Right renal pelvis (tissue), 4 donors: ENCODE measurements around the gene AMOTL1. TPM values are rescaled to one million over a fixed set of nuclear protein-coding genes. Genes with fewer than 3 reads are reported as not detected.
A peak's percentile ranks its signal among the peaks of the same experiment; 100 is the strongest.

Experiments used
- DNase-seq, 4 donors: peaks; one replicate each; pipeline ENCODE4 v3.0.0-alpha.2; 2013; ENCODE audit warnings: low read depth in 4 of 4, low spot score in 3 of 4, missing footprints in 1 of 4
- polyA plus RNA-seq, 4 donors: library from polyadenylated mRNA; unstranded; fragments of 120-200 nt; gene quantifications; one replicate each; pipeline ENCODE4 v1.2.1, GENCODE V29; 2013; ENCODE audit not compliant: insufficient read length in 4 of 4

Gene AMOTL1
- polyA plus RNA-seq, 4 donors, result 42.9 to 50.3 (median 46.1) TPM

- no peak for DNase-seq
Observed at GRCh38 chr11:94871491-94872185, 103.5 kb downstream of the AMOTL1 start.

- DNase-seq, result no peak
Observed at GRCh38 chr11:94873916-94874540, 105.9 kb downstream of the AMOTL1 start.

- DNase-seq, result no peak
Observed at GRCh38 chr11:94876222-94876621, 108.1 kb downstream of the AMOTL1 start.

- DNase-seq, result peak; percentile 39 to 65 (median 54)
Observed at GRCh38 chr11:94876645-94877442, 108.7 kb downstream of the AMOTL1 start.

DNA sequence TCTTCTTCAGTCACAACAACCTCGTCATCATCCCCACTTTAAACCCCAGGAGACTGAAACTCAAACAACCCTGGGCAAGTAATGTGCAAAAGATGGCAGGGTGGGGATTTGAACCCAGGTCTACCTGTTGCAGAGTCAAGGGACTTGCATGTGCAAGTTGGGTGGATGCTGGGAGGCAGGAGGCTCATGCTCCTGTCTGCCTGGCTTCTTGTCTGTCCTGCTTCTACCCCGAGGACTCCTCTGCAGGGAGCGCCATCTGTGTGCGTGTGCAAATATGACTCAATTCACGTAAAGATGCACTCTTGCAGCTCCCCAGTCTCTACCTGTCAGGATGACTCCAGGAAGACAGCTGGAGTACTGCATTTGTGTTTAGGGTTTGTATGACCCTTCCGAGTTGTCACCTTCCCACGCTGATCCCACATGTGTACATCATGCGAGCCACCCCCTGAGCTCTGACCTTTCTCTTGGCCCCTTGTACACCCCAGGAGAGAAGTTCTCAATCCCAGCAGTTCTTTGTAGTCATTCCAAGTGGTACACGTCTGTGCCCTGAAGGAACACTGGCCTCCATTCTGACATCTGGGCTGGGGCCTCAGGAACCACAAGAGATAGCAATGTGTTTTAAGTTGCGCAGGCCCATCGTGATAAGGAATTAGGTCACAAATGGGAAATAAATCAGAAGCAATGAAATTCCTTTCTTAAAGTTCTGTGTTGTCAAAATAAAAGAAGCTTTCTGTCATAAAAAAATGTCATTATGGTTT lies 109.5 kb downstream of the AMOTL1 start:
- no peak for DNase-seq

DNA sequence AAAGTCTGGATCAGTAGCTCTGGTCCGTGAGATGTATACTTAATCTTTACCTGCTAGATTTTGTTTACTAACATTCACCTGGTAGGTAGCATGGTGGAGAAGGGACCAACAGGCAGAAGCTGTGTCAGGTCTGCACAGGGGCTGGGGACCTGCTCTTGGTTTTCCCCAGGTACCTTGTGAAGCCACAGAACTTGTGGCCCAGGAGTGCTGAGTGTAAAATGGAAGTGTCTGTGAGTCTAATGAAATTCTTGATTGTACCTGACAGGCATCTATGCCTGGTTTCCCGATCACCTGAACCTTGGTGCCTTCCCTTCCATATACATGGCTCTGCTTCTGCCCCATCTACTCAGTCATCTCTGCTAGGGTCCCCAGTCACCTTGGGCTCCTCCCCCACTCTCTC lies 110.8 kb downstream of the AMOTL1 start:
- DNase-seq, result no peak

- no peak for DNase-seq
Observed at GRCh38 chr11:94880216-94880615, 112.1 kb downstream of the AMOTL1 start.

- DNase-seq, result no peak
Observed at GRCh38 chr11:94882931-94883330, 114.8 kb downstream of the AMOTL1 start.

GRCh38 chr11:94883878-94884277 lies 115.7 kb downstream of the AMOTL1 start:
- no peak for DNase-seq

GRCh38 chr11:94884376-94884775 lies 116.2 kb downstream of the AMOTL1 start:
- DNase-seq, result no peak

DNA sequence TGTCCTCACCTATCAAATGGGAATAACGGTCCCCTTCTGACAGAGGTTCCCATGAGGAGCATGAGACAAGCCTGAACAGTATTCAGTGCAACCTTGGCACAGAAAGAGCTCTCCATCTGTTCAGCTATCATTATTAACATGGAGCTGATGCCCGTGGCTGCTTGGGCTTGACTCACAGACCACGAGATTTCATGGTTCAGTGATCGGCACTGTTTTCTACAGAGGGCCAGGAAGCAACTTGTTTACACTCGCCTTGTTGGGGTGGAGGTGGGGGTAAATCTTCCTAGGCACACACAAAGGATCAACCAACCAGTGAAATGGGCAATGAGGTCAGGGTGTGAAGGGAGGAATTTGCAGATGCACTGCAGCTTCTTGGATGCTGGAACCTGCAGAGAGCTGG lies 117.0 kb downstream of the AMOTL1 start:
- no peak for DNase-seq

GRCh38 chr11:94885581-94885980 lies 117.4 kb downstream of the AMOTL1 start:
- no peak for DNase-seq

DNA sequence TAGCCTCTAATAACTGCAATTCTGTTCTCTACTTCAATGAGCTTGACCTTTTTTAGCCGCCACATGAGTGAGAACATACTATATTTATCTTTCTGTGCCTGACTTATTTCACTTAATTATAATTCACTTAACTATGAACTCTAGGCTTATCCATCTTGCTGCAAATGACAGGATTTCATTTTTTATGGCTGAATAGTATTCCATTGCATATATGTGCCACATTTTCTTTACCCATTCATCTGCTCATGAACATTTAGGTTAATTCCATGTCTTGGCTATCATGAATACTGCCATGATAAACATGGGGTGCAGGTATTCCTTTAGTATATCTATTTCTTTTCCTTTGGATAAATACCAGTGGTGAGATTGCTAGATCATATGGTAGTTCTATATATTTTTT lies 120.0 kb downstream of the AMOTL1 start:
- DNase-seq, result no peak

- no peak for DNase-seq
Observed at GRCh38 chr11:94895451-94895850, 127.3 kb downstream of the AMOTL1 start.

- no peak for DNase-seq
Observed at GRCh38 chr11:94895971-94896370, 127.8 kb downstream of the AMOTL1 start.

GRCh38 chr11:94897330-94897768 lies 129.2 kb downstream of the AMOTL1 start:
- DNase-seq, result peak in 1 of 4 donors; percentile 43

DNA sequence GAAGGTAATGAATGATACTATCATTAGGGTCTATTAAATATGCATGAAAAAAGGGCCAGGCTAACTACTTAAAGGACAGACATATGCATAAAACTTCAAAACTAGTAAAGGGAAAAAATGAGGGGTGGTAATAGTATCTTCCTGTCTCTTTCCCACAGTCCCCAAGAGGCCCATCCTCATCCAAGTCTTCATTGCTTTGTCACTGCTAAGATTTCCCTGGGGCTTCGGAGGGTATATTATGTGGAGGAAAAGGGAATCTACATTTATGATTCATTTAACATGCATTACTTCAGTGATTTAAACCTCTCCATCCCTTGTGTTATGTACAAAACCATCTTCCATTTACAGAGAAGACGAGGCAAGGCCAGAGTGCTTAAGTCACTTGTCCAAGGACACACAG lies 139.1 kb downstream of the AMOTL1 start:
- DNase-seq, result no peak

GRCh38 chr11:94909371-94909820 lies 141.2 kb downstream of the AMOTL1 start:
- DNase-seq, result no peak

DNA sequence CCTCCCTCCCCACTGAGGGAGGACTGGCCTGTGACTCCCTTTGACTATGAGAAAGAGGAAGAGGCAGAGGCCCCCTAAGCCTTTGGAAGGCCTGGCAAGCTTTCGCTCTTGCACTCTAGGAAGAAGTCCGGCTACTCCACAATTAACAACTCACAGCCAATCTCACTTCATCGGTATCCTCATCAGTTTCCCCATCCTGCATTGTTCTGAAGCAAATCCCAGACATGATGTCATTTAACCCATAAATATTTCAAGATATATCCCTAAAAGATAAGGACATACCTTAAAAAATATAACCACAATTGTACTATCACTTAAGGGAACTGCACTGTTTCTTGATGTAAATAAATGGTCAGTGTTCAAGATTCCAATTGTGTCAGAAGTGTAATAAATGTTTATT lies 142.1 kb downstream of the AMOTL1 start:
- no peak for DNase-seq

GRCh38 chr11:94910779-94911178 lies 142.6 kb downstream of the AMOTL1 start:
- DNase-seq, result no peak

- no peak for DNase-seq
Observed at GRCh38 chr11:94912806-94913205, 144.7 kb downstream of the AMOTL1 start.
